Globus pallidus (tissue), 1 donor: ENCODE results near the gene CCNDBP1.
"Not testable (repeated sequence)": the region's sequence is repeated elsewhere in the genome, so short reads cannot be mapped to it uniquely, and the experiment has no call there.

Experiments
- DNase-seq: peaks from one replicate; pipeline ENCODE4 v3.0.0-alpha.2; 2015; ENCODE audit warnings: low spot score

The CCNDBP1 gene

GRCh38 chr15:43215961-43216360, 30.8 kb downstream of the CCNDBP1 start:
- DNase-seq, result no peak

- DNase-seq, result no peak
Measured at GRCh38 chr15:43218908-43219706, 33.9 kb downstream of the CCNDBP1 start.

- no peak for DNase-seq
Measured at GRCh38 chr15:43219929-43220928, 35.0 kb downstream of the CCNDBP1 start.

- DNase-seq, result no peak
Measured at GRCh38 chr15:43220991-43221403, 35.8 kb downstream of the CCNDBP1 start, which contains the start of gene EPB42. Gene EPB42, minus strand, starts transcription at chr15:43221018. Its CDS starts 193 bp downstream, at chr15:43220825.

GRCh38 chr15:43221422-43221821, 36.2 kb downstream of the CCNDBP1 start:
- DNase-seq, result no peak

GRCh38 chr15:43225201-43225949, 40.2 kb downstream of the CCNDBP1 start:
- DNase-seq, result peak; percentile 58

GRCh38 chr15:43225950-43226255, 40.7 kb downstream of the CCNDBP1 start:
- not testable (repeated sequence) for DNase-seq

GRCh38 chr15:43226436-43227305, 41.5 kb downstream of the CCNDBP1 start:
- DNase-seq, result no peak

- peak; percentile 74 for DNase-seq
Measured at GRCh38 chr15:43229977-43230376, 44.8 kb downstream of the CCNDBP1 start.

GRCh38 chr15:43230640-43231115, 45.5 kb downstream of the CCNDBP1 start:
- DNase-seq, result no peak

- no peak for DNase-seq
Measured at GRCh38 chr15:43232289-43232874, 47.2 kb downstream of the CCNDBP1 start.

GRCh38 chr15:43235536-43235935, 50.3 kb downstream of the CCNDBP1 start:
- DNase-seq, result no peak

- no peak for DNase-seq
Measured at GRCh38 chr15:43237842-43238470, 52.8 kb downstream of the CCNDBP1 start.

GRCh38 chr15:43238671-43239131, 53.5 kb downstream of the CCNDBP1 start:
- DNase-seq, result no peak

GRCh38 chr15:43239732-43240491, 54.7 kb downstream of the CCNDBP1 start:
- no peak for DNase-seq

GRCh38 chr15:43241100-43241499, 55.9 kb downstream of the CCNDBP1 start:
- DNase-seq, result peak; percentile 48

GRCh38 chr15:43242616-43243015, 57.4 kb downstream of the CCNDBP1 start:
- no peak for DNase-seq

- DNase-seq, result no peak
Measured at GRCh38 chr15:43243020-43243645, 57.9 kb downstream of the CCNDBP1 start.

GRCh38 chr15:43244092-43244491, 58.9 kb downstream of the CCNDBP1 start:
- no peak for DNase-seq
